Central memory CD4-positive, alpha-beta T cell (primary cell): ENCODE results near the gene NRG3.
"Not testable (repeated sequence)": the region's sequence is repeated elsewhere in the genome, so short reads cannot be mapped to it uniquely, and the experiment has no call there.

Experiments used
- DNase-seq: peaks from one replicate; pipeline ENCODE4 v3.0.0; 2022

NRG3 gene

GRCh38 chr10:81961451-81962184 is 86.6 kb downstream of the NRG3 start:
- no peak for DNase-seq

GRCh38 chr10:81963606-81964005 is 88.6 kb downstream of the NRG3 start:
- DNase-seq, result no peak

GRCh38 chr10:81967716-81968115 is 92.7 kb downstream of the NRG3 start:
- DNase-seq, result no peak

GRCh38 chr10:81969136-81969535 is 94.1 kb downstream of the NRG3 start:
- DNase-seq, result no peak

- no peak for DNase-seq
These were observed 103.2 kb downstream of the NRG3 start for GRCh38 chr10:81978238-81978637.

- DNase-seq, result no peak
These were observed 106.7 kb downstream of the NRG3 start for GRCh38 chr10:81981724-81982123.

- DNase-seq, result no peak
These were observed 109.4 kb downstream of the NRG3 start for GRCh38 chr10:81984428-81984827.

- no peak for DNase-seq
These were observed 120.3 kb downstream of the NRG3 start for GRCh38 chr10:81995254-81995653.

GRCh38 chr10:81996927-81997326 is 121.9 kb downstream of the NRG3 start:
- no peak for DNase-seq

GRCh38 chr10:82020999-82021398 is 146.0 kb downstream of the NRG3 start:
- no peak for DNase-seq

GRCh38 chr10:82027711-82028110 is 152.7 kb downstream of the NRG3 start:
- DNase-seq, result no peak

GRCh38 chr10:82037076-82037475 is 162.1 kb downstream of the NRG3 start:
- no peak for DNase-seq

- DNase-seq, result no peak
These were observed 163.6 kb downstream of the NRG3 start for GRCh38 chr10:82038587-82038986.

- DNase-seq, result no peak
These were observed 165.3 kb downstream of the NRG3 start for GRCh38 chr10:82040336-82040735.

GRCh38 chr10:82041018-82041417 is 166.0 kb downstream of the NRG3 start:
- DNase-seq, result no peak

GRCh38 chr10:82056391-82056790 is 181.4 kb downstream of the NRG3 start:
- DNase-seq, result no peak

GRCh38 chr10:82067192-82067591 is 192.2 kb downstream of the NRG3 start:
- not testable (repeated sequence) for DNase-seq

- DNase-seq, result no peak
These were observed 193.5 kb downstream of the NRG3 start for GRCh38 chr10:82068501-82068900.

- no peak for DNase-seq
These were observed 196.2 kb downstream of the NRG3 start for GRCh38 chr10:82071231-82071630.

- DNase-seq, result no peak
These were observed 197.1 kb downstream of the NRG3 start for GRCh38 chr10:82072124-82072523.

- no peak for DNase-seq
These were observed 200.6 kb downstream of the NRG3 start for GRCh38 chr10:82075605-82076004.

GRCh38 chr10:82084496-82084895 is 209.5 kb downstream of the NRG3 start:
- no peak for DNase-seq

GRCh38 chr10:82084904-82085303 is 209.9 kb downstream of the NRG3 start:
- no peak for DNase-seq

- no peak for DNase-seq
These were observed 214.3 kb downstream of the NRG3 start for GRCh38 chr10:82089327-82089726.

GRCh38 chr10:82091413-82091812 is 216.4 kb downstream of the NRG3 start:
- DNase-seq, result no peak
